ENCODE data around the gene TMEM259. TPM values are rescaled to one million over a fixed set of nuclear protein-coding genes. Genes with fewer than 3 reads are reported as not detected.

The TMEM259 gene
- total and polyA plus RNA-seq, 2 donors (not counting 3 experiments of a cell fraction or from before 2014, with no cell fraction given): 142 to 297 TPM

DNA sequence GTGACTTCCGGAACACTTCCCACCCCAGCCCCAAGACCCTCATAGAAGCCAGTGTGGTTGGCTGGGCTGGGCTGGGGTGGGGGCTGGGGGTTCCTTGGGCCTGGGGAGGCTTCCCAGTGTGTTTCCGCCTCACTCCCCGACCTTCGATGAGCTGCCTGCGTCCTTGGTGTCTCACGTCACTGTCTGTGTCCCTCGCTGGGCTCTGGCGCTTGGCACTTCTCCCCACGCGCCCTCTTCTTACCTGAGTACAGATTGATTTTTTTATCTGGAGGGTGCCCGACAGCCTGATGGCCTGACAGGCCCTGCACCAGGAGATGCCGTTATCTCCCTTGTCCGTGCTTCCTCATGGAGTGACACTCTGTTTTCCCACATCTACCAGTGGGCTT, 28.3 kb downstream of the TMEM259 start:
- CTCF ChIA-PET: interaction anchor here (0.7 kb wide), 1 partner anchor 8 kb away, joined by 4 read pairs; the partner anchor contains the start of gene WDR18
- dilution Hi-C loops (cut with MboI; ENCODE audit: extremely low pct_ligation_motif_present, low sequenced_read_pairs): no loop called here
- DNase-seq (ENCODE audit: low read depth, low spot score) (no peak), FAIRE-seq (no peak)
- Histone ChIP-seq H3K79me2 (ENCODE audit: control insufficient read depth, insufficient read depth, low read length) (no peaks in the 10 kb centered on the region), H3K4me2 (ENCODE audit: insufficient read depth, low read length) (no peak overlapping the region), H3K27ac (ENCODE audit: insufficient read depth, low read depth, low read length) (no peak overlapping the region), H4K20me1 (replicated peaks; ENCODE audit: control insufficient read depth, extremely low read depth, insufficient read depth, low read length) (no peaks in the 10 kb centered on the region), H3K4me3 (replicated peaks in 1 of 3; ENCODE audit: insufficient read depth in 1 of 3, low read depth in 1 of 3, low read length in 3 of 3) (no peak overlapping the region), H3K9me3 (replicated peaks; ENCODE audit: control insufficient read depth, insufficient read depth, low read length) (no peaks in the 10 kb centered on the region), H3K36me3 (ENCODE audit: control insufficient read depth in 2 of 2, extremely low read depth in 1 of 2, insufficient read depth in 2 of 2, low read length in 2 of 2) (peaks cover 0 to 9% of the 10 kb centered on the region in 2 experiments), H3K27me3 (ENCODE audit: control insufficient read depth in 2 of 2, insufficient read depth in 2 of 2, low read length in 2 of 2) (peaks cover 6 to 16% of the 10 kb centered on the region in 2 experiments), H2AFZ (ENCODE audit: low read depth, low read length) (no peak overlapping the region), H3K4me1 (ENCODE audit: control insufficient read depth, extremely low read depth, insufficient read depth, low read length) (no peaks in the 10 kb centered on the region), H3K9ac (replicated peaks; ENCODE audit: extremely low read depth, insufficient read depth, low read length) (no peak overlapping the region), H3K9me1 (replicated peaks; ENCODE audit: control insufficient read depth, extremely low read depth, insufficient read depth, low read length) (no peaks in the 10 kb centered on the region)
- TF ChIP-seq GATA2 (IDR thresholded peaks at IDR 0.05; ENCODE audit: insufficient read depth, insufficient read length, low read depth, low read length) (no peak), EZH2 (IDR thresholded peaks at IDR 0.05; ENCODE audit: borderline replicate concordance, low read depth, low read length, severe bottlenecking) (no peak), POLR2AphosphoS5 (IDR thresholded peaks at IDR 0.05; ENCODE audit: insufficient read depth, low read depth, low read length) (no peak), POLR2A (IDR thresholded peaks at IDR 0.05; ENCODE audit: low read depth, low read length) (no peak), FOS (IDR thresholded peaks at IDR 0.05; ENCODE audit: borderline replicate concordance, insufficient read depth, low read length) (no peak), MYC (IDR thresholded peaks at IDR 0.05; ENCODE audit: low read depth, low read length) (no peak), JUN (IDR thresholded peaks at IDR 0.05; ENCODE audit: borderline replicate concordance, insufficient read depth, insufficient read length, low read depth) (no peak)
- TF ChIP-seq, protein P1, sequence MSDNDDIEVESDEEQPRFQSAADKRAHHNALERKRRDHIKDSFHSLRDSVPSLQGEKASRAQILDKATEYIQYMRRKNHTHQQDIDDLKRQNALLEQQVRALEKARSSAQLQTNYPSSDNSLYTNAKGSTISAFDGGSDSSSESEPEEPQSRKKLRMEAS (IDR thresholded peaks at IDR 0.05; ENCODE audit: insufficient read depth, insufficient read length): no peak
- TF ChIP-seq, protein P2, sequence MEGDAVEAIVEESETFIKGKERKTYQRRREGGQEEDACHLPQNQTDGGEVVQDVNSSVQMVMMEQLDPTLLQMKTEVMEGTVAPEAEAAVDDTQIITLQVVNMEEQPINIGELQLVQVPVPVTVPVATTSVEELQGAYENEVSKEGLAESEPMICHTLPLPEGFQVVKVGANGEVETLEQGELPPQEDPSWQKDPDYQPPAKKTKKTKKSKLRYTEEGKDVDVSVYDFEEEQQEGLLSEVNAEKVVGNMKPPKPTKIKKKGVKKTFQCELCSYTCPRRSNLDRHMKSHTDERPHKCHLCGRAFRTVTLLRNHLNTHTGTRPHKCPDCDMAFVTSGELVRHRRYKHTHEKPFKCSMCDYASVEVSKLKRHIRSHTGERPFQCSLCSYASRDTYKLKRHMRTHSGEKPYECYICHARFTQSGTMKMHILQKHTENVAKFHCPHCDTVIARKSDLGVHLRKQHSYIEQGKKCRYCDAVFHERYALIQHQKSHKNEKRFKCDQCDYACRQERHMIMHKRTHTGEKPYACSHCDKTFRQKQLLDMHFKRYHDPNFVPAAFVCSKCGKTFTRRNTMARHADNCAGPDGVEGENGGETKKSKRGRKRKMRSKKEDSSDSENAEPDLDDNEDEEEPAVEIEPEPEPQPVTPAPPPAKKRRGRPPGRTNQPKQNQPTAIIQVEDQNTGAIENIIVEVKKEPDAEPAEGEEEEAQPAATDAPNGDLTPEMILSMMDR (IDR thresholded peaks at IDR 0.05; ENCODE audit: extremely low read depth in 1 of 2, insufficient read depth in 1 of 2, low read depth in 1 of 2, low read length in 2 of 2): no peak
- POLR2A ChIA-PET: no interaction called here
- intact Hi-C loops (cut with micrococcal nuclease): no loop called here
- BruUV-seq (replicated peaks): no TSS peak
